GM13977 (cell line): ENCODE measurements around the gene CYP11A1.

Source experiments
- DNase-seq: peaks from one replicate; pipeline ENCODE4 v3.0.0; 2012; ENCODE audit warnings: low spot score
- in situ Hi-C: fragments of 300-500 bp; cut with MboI; formaldehyde crosslinking; loops from one replicate; pipeline ENCODE4 v1.12.0; 2022; ENCODE audit warnings: low sequenced_read_pairs, low pct_unique_long_range_greater_than_20kb, mixed read lengths, inconsistent platforms; ENCODE audit not compliant: unreplicated experiment
- TF ChIP-seq, protein P1 (sequence below): IDR thresholded peaks from 2 replicates; pipeline ENCODE4 v1.5.1; 2012; ENCODE audit warnings: mild to moderate bottlenecking, control low read depth; ENCODE audit not compliant: insufficient read depth; ENCODE audit errors: extremely low read depth, missing control alignments

Gene CYP11A1

DNA sequence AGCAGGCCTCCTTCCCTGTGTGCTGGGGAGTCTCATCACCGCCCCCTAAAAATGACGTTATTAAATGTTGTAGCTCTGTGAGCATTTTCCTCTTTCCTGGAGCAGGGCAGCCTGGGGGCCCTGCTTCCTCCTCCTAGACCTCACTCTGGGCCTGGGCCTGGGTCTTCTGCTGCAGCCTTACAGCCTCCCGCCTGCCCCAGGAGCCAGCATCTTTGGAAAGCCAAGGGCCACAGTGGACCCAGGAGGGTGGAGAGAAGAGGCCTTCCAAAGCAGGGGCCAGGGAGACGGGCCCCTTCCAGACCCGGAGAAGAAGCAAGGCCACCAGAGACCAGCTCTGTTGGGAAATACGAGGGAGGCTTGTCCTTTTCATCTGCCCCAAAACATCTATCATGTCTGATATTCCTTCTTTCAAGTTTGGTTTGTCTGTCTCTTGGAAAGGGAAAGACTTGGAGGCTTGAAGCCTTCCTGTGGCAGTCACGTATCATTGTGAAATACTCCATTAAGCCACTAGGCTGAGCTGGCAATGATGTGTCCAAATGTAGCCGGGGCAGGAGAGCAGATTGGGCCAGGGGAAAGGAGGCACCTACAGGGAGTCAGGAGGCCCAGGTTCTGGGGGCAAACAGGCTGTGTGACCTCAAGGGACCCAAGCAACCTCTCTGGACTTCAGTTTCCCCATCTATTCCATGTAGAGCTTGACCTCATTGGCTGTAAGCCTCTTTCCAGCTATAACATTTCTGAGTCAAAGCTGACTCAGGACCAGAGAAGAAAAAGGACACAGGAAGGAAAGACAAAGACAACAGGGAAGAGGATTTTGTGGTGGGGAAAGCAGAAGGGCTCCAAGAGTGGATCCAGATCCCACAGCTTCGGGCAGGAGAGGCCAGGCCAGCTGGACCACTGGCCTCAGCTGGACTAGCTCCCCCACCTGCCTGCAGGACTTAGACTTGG is 31.1 kb downstream of the CYP11A1 start:
- in situ Hi-C loops, result no loop called here
- no peak for DNase-seq
- TF ChIP-seq, protein P1, sequence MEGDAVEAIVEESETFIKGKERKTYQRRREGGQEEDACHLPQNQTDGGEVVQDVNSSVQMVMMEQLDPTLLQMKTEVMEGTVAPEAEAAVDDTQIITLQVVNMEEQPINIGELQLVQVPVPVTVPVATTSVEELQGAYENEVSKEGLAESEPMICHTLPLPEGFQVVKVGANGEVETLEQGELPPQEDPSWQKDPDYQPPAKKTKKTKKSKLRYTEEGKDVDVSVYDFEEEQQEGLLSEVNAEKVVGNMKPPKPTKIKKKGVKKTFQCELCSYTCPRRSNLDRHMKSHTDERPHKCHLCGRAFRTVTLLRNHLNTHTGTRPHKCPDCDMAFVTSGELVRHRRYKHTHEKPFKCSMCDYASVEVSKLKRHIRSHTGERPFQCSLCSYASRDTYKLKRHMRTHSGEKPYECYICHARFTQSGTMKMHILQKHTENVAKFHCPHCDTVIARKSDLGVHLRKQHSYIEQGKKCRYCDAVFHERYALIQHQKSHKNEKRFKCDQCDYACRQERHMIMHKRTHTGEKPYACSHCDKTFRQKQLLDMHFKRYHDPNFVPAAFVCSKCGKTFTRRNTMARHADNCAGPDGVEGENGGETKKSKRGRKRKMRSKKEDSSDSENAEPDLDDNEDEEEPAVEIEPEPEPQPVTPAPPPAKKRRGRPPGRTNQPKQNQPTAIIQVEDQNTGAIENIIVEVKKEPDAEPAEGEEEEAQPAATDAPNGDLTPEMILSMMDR, result no peak

GRCh38 chr15:74335396-74335795 is 32.0 kb downstream of the CYP11A1 start:
- in situ Hi-C loops, result no loop called here

GRCh38 chr15:74334127-74334526 is 33.3 kb downstream of the CYP11A1 start:
- no peak for DNase-seq
- in situ Hi-C loops, result no loop called here
- TF ChIP-seq, protein P1, result no peak

More at GRCh38 chr15:74335396-74335795, 32.0 kb downstream of the CYP11A1 start:
- no peak for DNase-seq
- TF ChIP-seq, protein P1, result no peak

DNA sequence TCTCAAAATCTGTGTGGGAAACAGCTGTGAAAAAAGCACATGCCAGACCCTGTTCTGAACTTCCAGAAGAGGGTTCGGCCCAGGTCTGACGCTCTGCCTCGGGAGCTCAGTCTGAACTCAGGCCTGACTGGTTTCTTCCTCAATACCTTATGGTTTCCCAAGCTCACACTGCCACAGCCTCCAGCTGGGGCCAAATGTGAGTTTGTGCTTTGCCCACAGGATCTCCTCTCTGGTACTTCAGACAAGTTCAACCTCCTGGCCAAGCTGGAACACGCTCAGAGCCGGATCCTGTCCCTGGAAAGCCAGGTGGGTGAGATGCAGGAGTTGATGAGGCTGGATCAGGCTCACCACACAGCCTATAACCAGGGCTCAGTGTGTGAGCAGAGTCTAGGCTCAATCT is 33.8 kb downstream of the CYP11A1 start:
- TF ChIP-seq, protein P1, result no peak
- DNase-seq, result no peak
- in situ Hi-C loops, result no loop called here

- TF ChIP-seq, protein P1, result no peak
- in situ Hi-C loops, result no loop called here
- DNase-seq, result no peak
Observed at GRCh38 chr15:74333093-74333492, 34.4 kb downstream of the CYP11A1 start.

- DNase-seq, result no peak
- TF ChIP-seq, protein P1, result no peak
Observed at GRCh38 chr15:74332611-74333010, 34.8 kb downstream of the CYP11A1 start.

More at GRCh38 chr15:74332611-74333010, 34.8 kb downstream of the CYP11A1 start:
- in situ Hi-C loops, result no loop called here
